Panc1 (cell line): Measurements from ENCODE around the gene PCCA.

Experiments
- SIN3A ChIP-seq: IDR thresholded peaks from 2 replicates; pipeline ENCODE4 v1.6.1; 2012; ENCODE audit warnings: low read depth, mild to moderate bottlenecking, low read length, moderate library complexity, borderline replicate concordance; ENCODE audit not compliant: insufficient read depth
- TCF7L2 ChIP-seq: IDR thresholded peaks from 2 replicates; pipeline ENCODE4 v1.6.1; 2011; ENCODE audit warnings: mild to moderate bottlenecking, low read depth, low read length, inconsistent platforms
- TF ChIP-seq, protein P1 (sequence below): fragments of 450-650 bp; IDR thresholded peaks from 2 replicates; pipeline ENCODE4 v1.5.1; 2017; ENCODE audit warnings: mild to moderate bottlenecking

DNA sequence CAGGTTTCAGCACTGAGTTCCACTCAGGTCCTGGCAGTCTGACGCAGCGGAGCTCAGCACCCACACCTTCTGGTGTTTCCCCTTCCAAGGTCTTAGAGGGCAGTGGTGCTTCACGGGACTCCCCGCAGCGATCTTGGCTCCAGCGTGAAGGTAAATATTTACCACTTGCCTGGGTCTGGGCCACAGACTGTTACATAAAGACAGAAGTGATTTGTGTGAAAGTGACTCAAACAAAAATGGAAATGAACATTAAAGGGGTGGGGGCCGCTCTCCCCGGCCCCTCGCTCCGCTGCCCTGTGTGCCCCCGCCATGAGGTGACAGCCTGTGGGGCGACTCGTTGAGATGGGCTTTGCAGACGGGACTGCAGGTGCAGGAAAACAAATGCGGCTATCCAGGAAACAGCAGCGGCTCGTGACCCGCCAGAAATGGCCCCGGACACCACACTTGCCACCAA is 444.7 kb downstream of the PCCA start:
- TF ChIP-seq, protein P1, sequence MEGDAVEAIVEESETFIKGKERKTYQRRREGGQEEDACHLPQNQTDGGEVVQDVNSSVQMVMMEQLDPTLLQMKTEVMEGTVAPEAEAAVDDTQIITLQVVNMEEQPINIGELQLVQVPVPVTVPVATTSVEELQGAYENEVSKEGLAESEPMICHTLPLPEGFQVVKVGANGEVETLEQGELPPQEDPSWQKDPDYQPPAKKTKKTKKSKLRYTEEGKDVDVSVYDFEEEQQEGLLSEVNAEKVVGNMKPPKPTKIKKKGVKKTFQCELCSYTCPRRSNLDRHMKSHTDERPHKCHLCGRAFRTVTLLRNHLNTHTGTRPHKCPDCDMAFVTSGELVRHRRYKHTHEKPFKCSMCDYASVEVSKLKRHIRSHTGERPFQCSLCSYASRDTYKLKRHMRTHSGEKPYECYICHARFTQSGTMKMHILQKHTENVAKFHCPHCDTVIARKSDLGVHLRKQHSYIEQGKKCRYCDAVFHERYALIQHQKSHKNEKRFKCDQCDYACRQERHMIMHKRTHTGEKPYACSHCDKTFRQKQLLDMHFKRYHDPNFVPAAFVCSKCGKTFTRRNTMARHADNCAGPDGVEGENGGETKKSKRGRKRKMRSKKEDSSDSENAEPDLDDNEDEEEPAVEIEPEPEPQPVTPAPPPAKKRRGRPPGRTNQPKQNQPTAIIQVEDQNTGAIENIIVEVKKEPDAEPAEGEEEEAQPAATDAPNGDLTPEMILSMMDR, result no peak
- TF ChIP-seq SIN3A (no peak), TCF7L2 (no peak)
